HG02970 (cell line): Measurements from ENCODE around the gene PRKRA.
"Not testable (repeated sequence)": the region's sequence is repeated elsewhere in the genome, so short reads cannot be mapped to it uniquely, and the experiment has no call there.

Experiments used
- ATAC-seq: cut with Tn5 transposase; IDR thresholded peaks from one replicate; pipeline ENCODE4 v1.9.1; 2021; ENCODE audit warnings: mild to moderate bottlenecking, moderate library complexity, moderate number of reproducible peaks; ENCODE audit not compliant: unreplicated experiment, low FRiP score

PRKRA gene

DNA sequence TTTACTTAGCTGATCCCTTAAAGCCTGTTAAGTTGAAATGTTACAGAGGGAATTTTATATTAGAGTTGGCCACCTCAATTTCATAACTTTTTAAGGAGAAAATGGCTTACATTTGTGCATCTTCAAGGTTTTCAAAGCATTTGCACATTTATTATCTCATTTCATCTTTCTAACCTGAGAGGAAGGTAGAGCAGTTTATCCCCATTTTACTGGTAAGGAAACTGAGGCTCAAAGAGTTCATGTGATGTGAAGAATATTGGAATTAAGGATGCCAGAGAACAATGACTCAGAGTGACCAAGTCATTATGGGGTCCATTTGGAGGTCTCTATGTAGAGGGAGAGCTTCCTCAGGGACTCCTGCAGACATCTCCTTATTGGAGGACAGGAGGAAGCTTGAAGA is 35.0 kb downstream of the PRKRA start:
- ATAC-seq = no peak

DNA sequence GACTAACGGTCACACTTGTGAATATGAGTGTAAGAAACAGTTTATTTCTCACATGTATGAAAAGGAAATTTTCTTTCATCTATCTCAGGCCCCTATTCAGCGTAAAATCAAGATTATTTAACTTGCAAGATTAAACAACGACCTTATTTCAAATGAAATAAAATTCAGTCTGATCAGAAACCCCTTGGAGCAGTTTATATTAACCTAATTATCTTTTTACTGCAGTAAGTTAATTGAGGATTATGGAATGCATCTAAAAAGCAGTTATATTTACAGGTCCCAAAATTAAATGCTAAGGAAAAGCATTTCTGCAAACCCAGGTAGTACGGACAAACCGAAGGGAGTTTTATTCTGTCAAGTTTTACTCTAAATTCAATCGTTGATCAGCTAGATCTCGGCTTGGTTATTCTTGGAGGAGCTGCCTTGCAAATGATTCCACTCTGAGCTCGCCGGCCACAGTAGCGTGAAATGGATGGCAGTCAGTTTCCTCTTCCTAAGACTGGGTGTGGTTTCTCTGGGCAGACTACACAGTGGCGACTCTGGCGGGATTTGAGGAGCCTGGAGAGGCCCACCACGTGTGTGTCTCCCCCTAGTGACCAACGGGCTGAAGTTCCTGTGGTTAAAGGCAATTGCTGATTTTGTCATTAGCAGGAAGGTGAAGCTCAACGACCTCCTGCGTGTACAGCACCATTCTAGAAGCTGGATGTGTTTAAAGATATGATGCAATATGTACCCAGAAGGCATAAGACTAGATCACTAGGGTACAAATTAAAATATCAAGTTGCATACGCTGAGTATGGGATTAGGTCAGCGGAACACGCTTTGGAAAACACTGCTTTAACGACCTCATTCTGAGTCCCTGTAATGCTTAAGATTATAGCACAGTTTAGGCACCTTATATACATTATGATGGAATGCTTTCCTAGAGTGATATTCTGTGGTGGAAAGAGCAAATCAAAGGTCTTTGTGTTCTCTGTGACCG is 36.4 kb downstream of the PRKRA start:
- peak; percentile 79 for ATAC-seq

DNA sequence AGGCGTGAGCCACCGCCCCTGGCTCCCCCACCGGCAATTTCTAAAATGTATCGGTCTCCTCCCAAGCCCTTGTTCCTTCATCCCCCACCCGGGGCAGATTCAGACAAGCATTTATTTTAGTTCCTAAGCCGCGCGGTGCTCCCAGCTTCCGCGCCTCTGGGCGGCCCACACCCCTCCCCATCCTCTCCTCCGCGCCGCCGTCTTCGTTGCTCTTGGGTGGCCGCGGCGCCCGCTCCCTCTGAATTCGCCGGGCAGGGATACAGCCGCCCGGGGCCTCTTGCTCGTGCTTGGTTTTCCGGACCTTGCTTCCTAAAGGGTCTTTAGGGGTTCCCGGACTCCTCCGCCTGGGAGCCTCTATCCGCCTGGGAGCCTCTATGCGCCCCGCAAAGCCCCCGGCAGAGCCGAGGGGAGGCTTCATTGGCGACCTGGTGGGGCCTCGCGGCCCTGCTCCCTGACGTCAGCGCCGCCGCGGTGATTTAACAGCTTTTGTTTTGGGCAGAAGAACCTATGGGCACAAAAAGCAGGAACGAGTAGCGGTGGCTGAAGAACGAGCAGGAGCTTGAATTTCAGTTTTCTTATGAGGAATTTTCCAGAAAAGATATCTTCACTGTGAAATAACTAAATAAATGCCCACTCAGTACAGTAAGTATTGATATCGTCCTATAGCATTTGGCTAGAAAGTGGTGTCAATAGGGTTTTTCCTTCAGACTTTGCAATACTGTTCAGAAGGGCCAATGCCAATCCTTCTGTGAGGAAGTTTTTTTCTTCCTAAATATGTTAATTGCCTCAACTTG is 37.3 kb downstream of the PRKRA start:
- peak; percentile 63 for ATAC-seq

DNA sequence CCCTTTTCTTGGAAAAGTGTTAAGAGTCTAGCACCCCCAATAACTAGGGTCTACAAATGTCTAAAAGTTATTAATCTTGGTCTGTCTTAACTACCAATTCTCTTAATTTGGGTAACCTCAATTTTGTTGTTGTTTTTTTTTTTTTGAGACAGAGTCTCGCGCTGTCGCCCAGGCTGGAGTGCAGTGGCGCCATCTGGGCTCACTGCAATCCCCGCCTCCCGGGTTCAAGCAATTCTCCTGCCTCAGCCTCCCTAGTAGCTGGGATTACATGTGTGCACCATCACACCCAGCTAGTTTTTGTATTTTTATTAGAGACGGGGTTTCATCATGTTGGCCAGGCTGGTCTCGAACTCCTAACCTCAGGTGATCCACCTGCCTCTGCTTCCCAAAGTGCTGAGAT is 38.5 kb downstream of the PRKRA start:
- not testable (repeated sequence) for ATAC-seq

DNA sequence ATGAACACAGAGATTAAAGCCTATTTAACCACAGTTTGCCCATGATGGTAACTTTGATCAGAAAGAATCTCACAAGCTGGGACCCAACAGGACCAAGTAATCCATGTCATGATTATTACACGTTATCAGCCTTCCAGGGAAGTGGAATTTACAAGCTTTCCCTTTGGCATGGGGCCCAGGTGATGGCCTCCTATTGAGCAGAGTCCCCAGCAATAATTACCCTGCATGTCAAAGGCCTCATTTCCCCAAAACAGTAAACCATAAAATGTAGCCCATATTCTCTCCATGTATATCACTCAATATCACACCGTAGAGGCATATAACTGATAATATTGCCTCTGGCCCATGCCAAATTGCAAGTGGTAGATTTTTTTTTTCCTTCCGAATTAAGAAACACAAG is 38.9 kb downstream of the PRKRA start:
- ATAC-seq = no peak

DNA sequence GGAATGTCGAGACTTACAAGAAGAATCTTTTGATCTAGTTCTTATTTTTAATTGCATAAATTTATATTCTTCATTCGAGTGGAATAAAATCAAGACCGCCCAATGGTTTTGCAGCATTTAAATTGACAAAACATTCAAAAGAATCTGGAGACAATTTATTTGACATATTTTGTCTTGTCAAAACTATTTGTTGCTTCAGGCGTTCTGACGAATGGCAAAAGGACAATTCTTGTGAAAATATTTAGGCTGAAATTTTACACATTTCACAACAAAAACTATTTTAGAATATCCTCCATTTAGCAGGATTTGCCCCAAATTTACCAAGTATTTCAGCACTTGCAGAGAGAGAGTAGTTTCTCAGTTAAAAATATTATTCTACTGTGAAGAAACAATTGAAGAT is 41.7 kb downstream of the PRKRA start:
- ATAC-seq = no peak

DNA sequence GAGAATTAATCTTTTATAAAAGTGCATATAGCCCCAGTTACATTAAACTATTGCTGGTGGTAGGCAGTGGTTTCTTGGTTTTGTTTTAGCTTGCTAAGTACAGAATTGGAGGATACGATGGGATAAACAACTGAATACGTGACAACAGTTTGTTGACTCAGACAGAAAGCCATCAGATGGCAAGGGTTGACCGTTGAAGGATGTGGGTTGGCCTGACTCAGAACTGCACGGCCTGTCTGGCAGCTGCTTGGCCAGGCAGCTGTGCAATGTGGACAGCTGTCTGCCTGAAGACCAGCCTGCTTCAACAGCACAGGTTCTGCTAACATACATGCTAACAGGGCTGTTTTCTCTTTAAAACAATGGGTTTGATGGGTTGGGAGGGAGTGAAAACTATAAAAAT is 46.6 kb downstream of the PRKRA start:
- ATAC-seq = peak; percentile 99

DNA sequence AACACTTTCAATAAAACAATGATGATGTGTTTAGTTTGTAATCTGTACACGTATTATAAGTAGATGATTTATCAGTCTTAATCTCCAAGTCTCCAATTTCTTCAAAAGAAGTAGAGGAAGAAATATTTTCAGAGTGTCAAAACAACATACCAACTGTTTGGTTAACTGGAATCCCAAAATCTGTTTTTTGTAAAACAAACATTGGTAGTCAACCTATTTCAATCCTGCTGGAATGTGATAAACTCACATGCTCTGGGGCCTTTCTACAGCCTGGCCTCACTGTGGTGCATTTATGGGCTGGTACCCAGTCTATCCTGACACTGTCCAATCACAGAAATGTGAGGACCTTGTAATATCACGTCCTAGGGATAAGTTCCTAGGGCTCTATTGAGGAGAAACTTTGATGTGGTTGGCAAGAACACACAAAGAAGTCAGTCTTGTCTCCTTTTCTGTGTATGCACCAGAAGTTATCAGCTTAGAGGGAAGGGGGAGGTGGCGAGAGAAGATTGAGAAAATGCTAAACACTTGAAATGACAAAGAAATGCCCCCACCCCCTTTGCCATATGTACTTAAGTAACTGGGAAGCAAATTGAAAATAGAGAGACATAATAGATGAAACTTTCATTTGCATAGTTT is 47.2 kb downstream of the PRKRA start:
- ATAC-seq = peak; percentile 31

DNA sequence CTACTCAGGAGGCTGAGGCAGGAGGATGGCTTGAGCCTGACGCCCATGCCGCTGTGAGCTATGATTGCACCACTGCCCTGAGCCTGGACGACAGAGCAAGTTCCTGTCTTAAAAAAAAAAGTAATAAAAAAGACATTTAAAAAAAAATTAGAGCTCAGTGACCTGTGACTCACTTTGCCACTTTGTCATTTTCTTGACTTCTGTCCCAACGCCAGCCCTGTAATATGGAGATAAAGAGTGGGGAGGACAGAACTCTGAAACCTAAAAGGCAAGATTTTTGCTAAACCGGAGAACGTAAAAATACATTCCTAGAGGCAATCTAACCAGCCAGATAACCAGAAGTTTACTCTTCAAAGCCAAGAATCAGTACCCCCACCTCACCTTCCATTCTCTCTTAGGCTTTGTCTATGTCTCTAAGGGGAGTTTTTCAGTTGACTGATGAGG is 49.0 kb downstream of the PRKRA start:
- no peak for ATAC-seq

DNA sequence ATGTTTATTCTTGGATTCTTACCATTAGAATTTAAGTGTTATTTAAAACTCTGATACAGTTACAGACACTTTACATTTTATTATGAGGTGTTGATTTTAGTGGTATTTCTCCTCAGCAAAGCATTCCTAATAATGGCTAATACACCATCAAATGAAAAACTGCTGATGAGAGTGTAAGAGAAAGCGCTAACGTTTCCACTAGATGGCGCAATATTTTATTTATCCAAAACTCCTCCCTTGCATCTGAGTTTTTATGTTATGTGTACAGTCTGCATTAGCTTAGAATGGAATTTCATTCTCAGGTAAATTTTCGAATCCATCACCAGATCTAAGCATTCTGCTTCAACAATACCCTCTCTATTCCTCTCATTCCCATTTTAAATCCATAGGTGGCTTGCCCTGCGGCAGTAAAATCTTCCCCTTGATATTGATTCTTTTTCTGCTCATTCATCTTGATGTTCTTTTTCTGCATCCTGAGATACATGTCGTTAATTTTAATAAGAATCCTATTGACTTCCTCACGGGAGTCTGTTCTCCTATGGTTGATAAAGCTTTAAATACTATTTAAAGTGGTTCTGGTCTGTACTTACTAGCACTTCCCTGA is 53.9 kb downstream of the PRKRA start:
- ATAC-seq = no peak

DNA sequence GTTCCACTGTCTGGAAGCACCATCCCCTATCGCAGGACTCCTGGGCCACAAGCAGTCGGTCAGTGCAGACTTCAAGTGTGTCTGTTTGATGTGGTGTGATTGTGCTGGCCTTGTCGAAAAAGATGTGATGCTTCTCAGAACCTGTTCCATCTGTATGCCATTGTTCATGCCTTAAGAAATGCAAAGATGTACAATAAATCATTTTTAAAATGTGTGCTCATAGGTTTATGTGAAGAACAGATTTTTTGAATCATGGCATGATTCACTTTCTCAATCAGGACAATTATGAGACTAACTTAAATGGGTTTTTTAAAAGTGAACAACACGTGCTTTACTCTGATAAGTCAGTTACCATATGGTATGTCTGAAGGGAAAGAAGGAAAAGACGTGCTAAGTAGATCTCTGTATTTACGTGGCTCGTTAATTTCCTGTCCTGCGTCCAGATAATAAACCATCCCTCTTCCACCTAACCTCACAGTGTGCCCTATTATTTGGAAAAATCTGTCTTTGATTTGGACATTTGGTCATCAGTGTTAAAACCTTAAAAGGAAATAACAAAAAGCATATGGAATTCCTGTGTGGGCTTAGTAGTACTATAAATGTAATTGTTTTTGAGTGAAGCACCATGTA is 54.9 kb downstream of the PRKRA start:
- ATAC-seq = no peak

DNA sequence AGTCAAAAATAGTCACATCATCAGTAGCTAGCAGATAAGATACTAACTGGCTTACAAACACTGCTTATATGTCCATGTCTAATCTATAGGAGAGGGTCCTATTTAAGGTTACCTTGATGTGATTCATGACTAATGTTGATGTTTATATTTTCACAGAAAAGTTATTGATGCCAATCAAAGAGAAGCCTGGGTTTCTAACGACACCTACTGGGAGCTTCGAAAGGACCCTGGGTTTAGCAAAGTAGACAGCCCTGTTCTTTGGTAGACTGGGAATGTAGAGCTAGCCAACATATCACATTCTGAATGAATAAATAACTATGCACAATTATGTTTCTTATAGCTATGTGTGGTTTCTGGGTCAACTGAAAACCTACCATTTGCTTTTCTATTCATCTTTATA is 55.7 kb downstream of the PRKRA start:
- ATAC-seq = no peak

DNA sequence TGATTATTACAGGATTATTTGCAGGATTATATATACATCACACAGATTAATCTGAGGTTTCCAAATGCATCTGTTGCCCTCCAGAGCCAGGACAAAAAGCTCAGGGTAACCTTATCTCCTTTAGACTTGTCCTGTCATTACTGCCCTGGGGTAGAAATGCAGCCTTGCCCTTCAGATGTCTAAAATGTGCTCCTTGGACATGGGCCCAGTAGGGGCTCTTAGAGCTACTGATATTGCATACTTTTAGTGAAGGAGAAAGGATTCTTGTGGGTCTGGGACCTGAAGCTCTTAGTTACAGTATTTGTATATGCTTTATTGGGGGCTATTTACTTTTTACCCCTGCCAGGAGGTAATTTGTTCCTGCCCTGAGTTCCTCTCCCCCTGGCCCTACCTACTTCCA is 56.1 kb downstream of the PRKRA start:
- ATAC-seq = no peak

DNA sequence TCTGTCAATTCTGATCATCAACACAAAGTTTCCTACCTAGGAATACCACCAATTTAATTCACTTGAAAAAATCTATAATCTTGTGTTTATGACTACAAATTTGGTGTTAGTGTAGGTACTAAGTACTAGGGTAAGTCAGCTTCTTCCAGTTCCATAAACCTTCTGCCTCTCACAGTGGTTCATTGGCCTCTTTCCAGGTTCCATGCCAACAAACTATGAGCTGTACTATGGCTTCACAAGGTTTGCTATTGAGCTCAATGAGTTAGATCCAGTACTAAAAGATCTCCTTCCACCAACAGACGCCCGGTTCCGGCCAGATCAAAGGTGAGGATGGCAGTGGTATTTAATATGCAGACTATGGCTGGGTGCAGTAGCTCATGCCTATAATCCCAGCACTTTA is 58.8 kb downstream of the PRKRA start:
- no peak for ATAC-seq

DNA sequence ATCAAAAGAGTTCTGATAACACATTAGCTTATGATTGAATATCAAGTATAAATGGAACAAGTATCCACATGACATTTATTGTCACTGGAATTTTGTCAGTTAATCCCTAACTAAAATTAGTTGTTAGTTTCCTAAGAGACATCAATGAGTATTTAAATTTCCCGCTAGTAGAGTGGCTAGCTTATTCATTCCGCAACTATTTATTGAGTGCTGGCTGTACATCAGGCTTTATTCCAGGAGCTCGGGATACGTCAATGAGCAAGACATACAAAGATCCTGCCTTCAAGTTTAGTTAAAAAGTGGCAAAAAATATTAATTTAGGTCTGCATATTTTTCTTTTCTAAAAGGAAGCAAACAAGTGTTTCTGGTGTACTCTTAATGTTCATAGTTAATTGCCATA is 59.3 kb downstream of the PRKRA start:
- ATAC-seq = no peak

DNA sequence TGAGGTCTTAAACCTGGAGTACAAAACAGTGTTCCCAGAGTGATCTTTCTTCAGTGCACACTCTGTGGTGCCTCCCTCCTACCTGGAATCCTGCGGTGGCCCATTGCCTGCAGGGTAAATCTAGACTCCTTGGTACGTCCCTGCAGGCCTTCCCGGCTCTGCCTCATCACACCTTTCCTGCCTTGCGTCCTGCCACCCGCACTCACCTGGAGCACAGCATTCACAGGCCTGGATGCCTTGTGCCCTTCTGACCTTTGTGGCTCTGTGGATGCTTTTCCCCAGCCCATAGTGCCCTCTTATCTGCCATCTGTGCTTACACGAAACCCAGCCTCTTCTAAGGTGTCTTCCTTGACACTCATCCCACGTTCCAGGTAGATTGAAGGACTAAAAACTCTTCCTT is 62.7 kb downstream of the PRKRA start:
- no peak for ATAC-seq

DNA sequence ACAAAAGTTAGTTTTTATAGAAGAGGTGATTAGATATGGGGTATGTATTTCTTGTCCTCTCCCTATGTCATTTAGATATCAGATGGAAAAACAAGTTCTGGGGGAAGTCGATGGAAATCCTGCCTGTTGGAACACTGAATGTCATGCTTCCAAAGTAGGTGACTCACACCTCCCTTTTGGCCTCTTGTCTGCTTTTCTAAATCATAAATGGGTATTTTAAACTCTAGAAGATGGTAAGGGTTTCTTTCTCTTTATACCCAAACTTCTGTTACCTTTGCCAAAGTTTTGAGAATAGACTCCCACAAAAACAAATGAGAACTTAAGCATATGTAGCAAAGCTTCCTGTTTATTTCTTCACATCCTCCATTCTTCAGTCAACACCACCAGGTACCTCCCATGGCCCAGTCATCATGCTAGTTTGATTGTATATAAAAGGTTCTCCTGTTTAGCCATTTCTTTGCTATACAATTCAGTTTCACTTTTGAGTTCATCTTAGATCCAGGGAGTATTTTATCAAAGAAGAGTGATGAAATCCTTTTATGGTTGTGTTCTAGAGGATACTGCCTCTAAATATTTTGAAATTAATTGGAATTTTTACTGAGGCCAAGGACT is 63.9 kb downstream of the PRKRA start:
- no peak for ATAC-seq

DNA sequence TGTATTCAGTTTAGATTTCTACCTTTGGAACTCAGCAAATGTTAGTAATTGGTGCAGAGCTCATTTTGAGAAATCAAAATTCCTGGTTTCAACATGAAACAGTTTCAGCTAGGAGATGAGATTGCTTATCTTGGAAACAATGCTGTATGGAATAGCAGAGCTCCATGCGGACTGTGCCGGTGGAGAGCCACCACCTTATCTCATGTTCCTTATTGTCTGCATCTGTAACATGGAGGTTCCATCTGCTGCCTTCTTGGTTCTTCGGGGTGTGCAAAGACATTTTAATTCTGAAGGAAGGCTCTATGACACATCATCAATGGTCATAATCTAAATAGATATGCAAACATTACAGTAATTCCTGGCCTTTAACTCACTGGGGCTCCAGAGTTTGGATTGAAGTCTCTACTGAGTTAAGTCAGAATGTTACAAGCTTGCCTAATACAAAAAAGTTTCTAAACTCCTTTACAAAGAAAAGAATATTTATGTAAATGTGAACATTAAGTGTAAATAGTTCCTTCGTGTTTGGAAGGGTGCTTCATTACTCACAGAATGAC is 65.3 kb downstream of the PRKRA start:
- ATAC-seq = no peak

DNA sequence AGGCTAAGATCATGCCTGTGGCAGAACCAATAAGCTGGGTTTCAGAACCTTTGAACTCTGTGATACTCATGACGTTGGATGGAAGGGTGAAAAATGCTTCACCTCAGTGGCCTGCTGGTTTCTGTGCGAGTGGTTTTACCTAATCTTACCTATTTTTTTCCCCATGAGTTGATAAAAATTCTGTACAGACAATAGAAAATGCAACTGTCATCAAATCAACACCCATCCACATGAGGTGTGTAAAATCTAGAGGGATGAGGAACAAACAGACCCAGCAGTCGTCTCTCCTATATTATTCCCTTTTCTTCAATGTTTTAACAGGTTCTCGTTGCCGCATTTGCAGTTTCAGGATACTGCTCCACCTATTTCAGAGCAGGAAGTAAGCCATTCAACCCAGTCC is 67.3 kb downstream of the PRKRA start:
- ATAC-seq = no peak
